HG03066 (cell line): ENCODE measurements around the gene CTU1.

Source experiments
- ATAC-seq: cut with Tn5 transposase; IDR thresholded peaks from one replicate; pipeline ENCODE4 v1.9.1; 2021; ENCODE audit warnings: low read depth; ENCODE audit not compliant: unreplicated experiment

The CTU1 gene

GRCh38 chr19:51084505-51084904 is 23.7 kb downstream of the CTU1 start:
- no peak for ATAC-seq

GRCh38 chr19:51083783-51084182 is 24.4 kb downstream of the CTU1 start:
- ATAC-seq: no peak

DNA sequence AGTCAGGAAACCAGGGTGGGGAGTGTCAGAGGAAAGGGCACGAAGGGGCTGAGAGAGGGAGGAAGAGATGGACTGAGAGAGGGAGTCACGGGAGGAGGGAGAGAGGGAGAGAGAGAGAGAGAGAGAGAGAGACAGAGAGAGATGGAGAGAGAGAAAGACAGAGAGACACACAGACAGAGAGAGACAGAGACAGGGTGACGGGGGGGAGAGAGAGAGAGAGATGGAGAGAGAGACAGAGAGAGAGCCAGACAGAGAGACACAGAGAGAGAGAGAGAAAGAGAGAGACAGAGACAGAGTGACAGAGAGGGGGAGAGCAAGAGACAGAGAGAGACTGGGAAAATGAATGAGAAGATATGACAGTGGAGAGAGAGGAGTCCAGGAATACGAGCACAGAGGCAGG is 25.0 kb downstream of the CTU1 start:
- no peak for ATAC-seq

DNA sequence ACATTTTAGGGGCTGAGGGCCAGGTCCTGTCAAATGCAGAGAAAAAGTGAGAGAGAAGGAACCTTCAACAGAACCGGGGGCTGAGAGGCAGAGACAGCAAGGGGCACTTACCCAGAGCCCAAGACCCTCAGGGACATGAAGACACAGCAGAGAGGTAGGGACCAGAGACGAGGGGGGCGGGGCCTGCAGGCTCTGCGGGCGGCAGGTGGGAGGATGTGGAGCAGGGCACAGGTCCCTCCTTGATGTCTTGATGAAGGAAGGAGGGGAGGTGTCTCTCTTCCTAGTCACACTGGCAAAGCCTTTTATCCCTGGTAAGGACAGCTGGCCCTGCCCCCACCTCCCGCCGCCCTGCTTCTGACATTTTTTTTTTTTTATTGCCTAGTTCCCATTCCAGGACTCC is 25.6 kb downstream of the CTU1 start, which contains the start of gene KLK14:
Gene KLK14 (minus strand): TSS at position 277 of the 400 bp plus-strand sequence. CDS start 273 bp downstream, at position 4.
- no peak for ATAC-seq

- ATAC-seq: no peak
These were observed 26.7 kb downstream of the CTU1 start for GRCh38 chr19:51081476-51081875.

DNA sequence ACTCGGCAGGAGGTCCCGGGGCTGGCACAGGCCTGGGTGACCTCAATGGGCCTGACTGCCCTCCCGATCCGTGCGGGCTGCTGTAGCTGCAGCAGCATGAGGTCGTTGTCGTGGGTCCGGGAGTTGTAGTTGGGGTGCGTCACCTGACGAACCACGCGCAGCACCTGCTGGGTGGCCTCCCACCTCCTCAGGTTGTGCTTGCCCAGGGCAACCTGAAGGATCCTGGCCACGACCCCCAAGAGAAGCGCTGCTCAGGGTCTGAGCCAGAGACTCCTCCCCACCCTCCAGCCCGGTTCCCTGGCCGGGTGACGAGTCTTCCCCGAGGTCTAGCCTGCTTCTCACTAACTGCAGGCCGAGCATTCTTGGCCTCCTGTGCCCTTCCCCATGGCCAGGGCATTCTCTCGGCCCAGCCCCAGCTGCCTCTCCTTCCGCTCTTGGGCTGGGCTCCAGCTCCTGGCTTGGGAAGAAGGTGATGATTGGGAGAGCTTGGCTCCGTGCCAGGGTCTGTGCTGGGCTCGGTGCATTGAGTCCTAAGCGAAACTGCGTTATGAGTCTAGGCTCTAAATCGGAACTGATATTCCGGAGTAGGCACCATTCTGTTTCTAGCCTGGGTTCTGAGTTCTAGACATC is 28.6 kb downstream of the CTU1 start:
- no peak for ATAC-seq

- no peak for ATAC-seq
These were observed 29.5 kb downstream of the CTU1 start for GRCh38 chr19:51078731-51079130.

- no peak for ATAC-seq
These were observed 30.1 kb downstream of the CTU1 start for GRCh38 chr19:51078104-51078503.

DNA sequence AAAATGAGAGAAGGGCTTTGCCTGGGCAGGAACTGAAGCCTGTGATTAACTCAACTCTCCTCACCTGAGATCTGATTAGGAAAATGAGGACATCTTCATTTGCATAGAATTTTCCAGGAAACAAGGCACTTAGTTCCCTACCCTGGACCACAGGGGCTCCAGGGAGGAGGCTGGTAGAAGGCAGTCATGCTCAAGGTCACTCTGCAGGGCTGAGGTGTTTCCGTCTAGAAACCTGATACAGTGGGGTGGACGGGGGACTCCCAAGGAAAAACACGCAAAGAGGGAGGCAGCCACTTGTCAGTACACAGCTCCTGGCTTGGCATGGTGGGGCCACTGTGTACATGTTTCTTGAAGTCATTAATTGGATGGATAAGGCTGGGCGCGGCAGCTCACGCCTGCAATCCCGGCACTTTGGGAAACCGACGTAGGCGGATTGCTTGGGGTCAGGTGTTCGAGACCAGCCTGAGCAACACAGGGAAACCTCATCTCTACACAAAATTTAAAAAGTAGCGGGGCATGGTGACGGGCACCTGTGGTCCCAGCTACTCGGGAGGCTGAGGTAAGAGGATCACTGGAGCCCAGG is 31.5 kb downstream of the CTU1 start:
- no peak for ATAC-seq

DNA sequence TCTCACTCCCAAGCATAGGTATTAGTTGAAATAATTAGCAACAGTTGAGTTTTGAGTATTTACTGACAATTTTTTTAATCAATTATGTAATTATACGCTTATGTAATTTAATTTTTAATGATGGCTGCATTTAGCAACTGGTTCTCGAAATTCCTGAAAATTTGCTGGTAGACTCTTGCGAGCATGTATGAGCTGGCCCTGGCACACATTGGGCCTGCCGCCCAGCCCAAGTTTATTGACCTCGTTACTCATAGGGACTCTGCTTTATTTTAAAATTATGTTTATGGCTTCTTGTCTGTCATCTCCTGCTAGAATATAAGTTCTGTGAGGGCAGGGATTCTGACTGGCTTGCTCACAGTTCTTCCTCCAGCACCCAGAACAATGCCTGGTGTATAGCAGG is 32.2 kb downstream of the CTU1 start:
- ATAC-seq: no peak

- ATAC-seq: no peak
These were observed 37.2 kb downstream of the CTU1 start for GRCh38 chr19:51071095-51071405.

DNA sequence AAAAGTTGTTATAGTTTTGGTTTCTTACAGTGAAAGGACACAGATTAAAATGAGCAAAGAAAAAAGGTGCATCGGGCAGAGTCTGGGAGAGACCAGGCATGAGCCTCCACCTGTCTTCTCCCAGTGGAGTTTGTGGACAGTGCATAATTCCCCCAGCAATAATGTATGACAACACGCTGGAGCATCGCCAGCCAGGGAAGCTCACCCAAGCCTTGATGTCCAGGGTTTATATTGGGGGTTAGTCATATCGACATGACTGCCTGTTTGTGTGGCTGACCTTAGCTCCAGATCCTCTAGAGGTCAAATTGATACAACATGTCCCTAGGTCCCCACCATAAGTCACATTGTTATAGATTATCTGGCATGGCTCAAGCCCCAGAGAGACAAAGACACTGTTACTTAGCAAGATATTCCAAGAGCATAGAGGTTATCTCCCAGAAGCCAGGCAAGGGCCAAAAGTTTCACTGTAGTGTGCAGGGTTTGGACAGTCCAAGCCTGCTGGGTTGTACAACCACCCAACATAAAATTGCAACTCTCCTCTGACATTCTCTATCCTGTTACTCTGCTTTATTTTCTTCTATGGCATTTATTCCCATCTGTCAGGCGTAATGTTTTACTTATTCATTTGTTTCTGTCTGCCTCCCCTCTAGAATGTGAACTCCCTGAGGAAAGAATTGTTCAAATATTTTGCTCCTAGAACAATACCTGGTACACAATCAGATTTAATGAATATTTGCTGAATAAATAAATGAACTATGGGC is 37.7 kb downstream of the CTU1 start:
- no peak for ATAC-seq

GRCh38 chr19:51066393-51067186 is 41.6 kb downstream of the CTU1 start:
- ATAC-seq: no peak

DNA sequence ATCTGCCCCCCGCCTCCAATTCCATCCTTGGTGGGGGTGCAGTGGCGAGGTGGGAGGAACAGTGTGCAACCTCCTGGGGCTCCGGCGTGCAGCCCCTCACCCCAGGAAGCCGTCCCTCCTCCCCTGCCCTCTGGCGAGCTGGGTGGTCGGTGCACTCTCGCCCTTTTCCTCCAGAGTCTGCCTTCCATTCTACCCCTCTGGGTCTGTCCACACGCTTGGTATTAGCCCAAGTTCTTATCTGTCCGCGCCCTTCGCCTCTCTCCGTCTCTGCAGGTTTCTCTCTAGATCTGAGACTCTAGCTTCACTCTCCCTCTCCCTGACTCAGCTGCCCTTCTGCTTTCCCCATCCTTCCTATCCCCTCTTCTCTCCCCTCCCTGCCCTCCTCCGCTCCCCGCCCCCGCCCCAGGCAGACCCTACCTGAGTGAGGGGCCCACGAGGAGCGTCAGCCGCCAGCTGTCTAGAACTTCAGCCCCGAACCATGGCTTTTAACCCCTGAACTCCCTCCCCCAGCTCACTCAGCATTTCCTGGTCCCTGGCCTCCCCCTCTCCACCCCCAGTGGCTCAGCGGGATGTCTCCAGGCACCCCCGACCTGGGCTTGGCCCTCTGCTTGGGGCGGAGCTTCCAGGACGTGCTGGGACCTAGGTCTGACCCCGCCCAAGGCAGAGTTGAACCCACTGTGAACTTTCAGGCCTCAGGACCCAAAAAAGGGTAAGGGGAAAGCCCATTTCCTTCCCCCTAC is 42.8 kb downstream of the CTU1 start:
- no peak for ATAC-seq

DNA sequence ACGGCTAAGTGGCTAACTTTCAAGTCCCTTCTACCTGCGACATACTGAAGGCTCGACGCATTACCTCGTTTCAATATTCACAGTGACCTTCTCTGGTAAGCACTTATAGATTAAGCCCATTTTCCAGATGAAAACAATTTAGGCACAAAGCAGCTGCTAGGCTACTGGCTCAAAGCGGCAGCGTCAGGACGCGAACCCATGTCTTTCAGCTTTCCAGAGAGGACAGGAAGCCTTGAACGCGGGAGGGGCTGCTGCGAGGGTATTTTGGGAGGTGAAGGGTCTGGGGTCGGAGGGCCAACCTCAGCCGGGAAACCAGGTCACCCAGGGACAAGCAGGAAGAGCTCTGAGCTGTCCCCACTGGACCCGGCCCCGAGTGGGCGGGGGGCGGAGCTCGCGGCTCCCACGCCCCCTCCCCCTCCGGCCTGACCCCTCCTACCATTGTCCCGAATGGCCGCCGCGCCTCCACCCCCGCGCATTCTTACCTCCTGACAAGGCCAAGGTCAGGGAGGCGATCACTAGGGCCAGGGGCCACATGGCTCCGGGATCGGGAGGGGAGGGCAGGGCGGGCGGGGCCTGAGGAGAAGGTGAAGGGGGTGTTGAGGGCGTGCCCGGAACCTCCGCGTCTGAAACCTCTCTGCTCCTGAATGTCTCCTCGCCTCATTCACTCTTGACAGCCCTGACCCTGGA is 43.5 kb downstream of the CTU1 start, which contains the start of gene KLK13:
Gene KLK13 (minus strand): TSS at position 559 of the 687 bp plus-strand sequence. CDS start 25 bp downstream, at position 534.
- no peak for ATAC-seq

- ATAC-seq: no peak
These were observed 44.5 kb downstream of the CTU1 start for GRCh38 chr19:51063664-51064063.

GRCh38 chr19:51060973-51061372 is 47.2 kb downstream of the CTU1 start:
- no peak for ATAC-seq

- no peak for ATAC-seq
These were observed 47.9 kb downstream of the CTU1 start for GRCh38 chr19:51060336-51060735.

GRCh38 chr19:51059715-51060114 is 48.5 kb downstream of the CTU1 start:
- ATAC-seq: no peak

GRCh38 chr19:51055866-51056265 is 52.3 kb downstream of the CTU1 start:
- ATAC-seq: no peak
